Left ventricle myocardium inferior (tissue), 1 donor: ENCODE measurements around the gene RNF151. TPM values are rescaled to one million over a fixed set of nuclear protein-coding genes. Genes with fewer than 3 reads are reported as not detected.
A peak's percentile ranks its signal among the peaks of the same experiment; 100 is the strongest.
"Not testable (repeated sequence)": the region's sequence is repeated elsewhere in the genome, so short reads cannot be mapped to it uniquely, and the experiment has no call there.

Experiments used
- DNase-seq: peaks from one replicate; pipeline ENCODE4 v3.0.0-alpha.2; 2020
- H3K27ac ChIP-seq: fragments of 200-600 bp; replicated peaks from 2 replicates; pipeline ENCODE4 v1.8.0; 2021
- H3K27me3 ChIP-seq: fragments of 200-600 bp; 2 replicates; pipeline ENCODE4 v1.8.0; 2021; ENCODE audit warnings: low read depth
- H3K36me3 ChIP-seq: fragments of 200-600 bp; 2 replicates; pipeline ENCODE4 v1.8.0; 2021
- H3K4me1 ChIP-seq: fragments of 200-600 bp; 2 replicates; pipeline ENCODE4 v1.8.0; 2021
- H3K4me3 ChIP-seq: fragments of 200-600 bp; 2 replicates; pipeline ENCODE4 v1.8.0; 2021; ENCODE audit warnings: mild to moderate bottlenecking, moderate library complexity
- H3K9me3 ChIP-seq: fragments of 200-600 bp; replicated peaks from 2 replicates; pipeline ENCODE4 v1.8.0; 2021
- CTCF ChIP-seq: fragments of 200-600 bp; IDR thresholded peaks from 2 replicates; pipeline ENCODE4 v1.8.0; 2021; ENCODE audit warnings: antibody characterized with exemption, mild to moderate bottlenecking, borderline replicate concordance
- intact Hi-C: fragments of 100-400 bp; cut with micrococcal nuclease; formaldehyde crosslinking; loops from one replicate; pipeline ENCODE4 v1.11.0; 2022
- total RNA-seq: library from RNA; stranded (reverse); fragmentation: NEBNext Ultra II Directional; extraction: Animal tissue kit (Norgen Biotek cat#: 25700); gene quantifications from one replicate; pipeline ENCODE4 v1.2.1, GENCODE V29; 2021
- donor health status: DM: no; HTN: yes; CAD: no; lungs with severe emphysema.

Gene RNF151
- total RNA-seq, 1 donor from 2014 or later: not detected

- H3K4me3 ChIP-seq: no peak overlapping the region
- DNase-seq: no peak
- intact Hi-C loops: no loop called here
- no peaks in the 10 kb centered on the region for H3K27me3 ChIP-seq
- no peaks in the 10 kb centered on the region for H3K36me3 ChIP-seq
- no peak overlapping the region for H3K27ac ChIP-seq
- H3K9me3 ChIP-seq: no peaks in the 10 kb centered on the region
- TF ChIP-seq CTCF: peak; percentile 28
- peaks cover 13% of the 10 kb centered on the region for H3K4me1 ChIP-seq
Observed at GRCh38 chr16:1932050-1933028, 34.3 kb upstream of the RNF151 start.

GRCh38 chr16:1933097-1933661, 33.5 kb upstream of the RNF151 start:
- Histone ChIP-seq H3K4me1 (peaks cover 13% of the 10 kb centered on the region), H3K4me3 (no peak overlapping the region), H3K36me3 (peaks cover 8% of the 10 kb centered on the region), H3K27me3 (no peaks in the 10 kb centered on the region), H3K27ac (no peak overlapping the region), H3K9me3 (no peaks in the 10 kb centered on the region)
- TF ChIP-seq CTCF: no peak
- intact Hi-C loops: no loop called here
- DNase-seq: no peak

GRCh38 chr16:1936945-1937479, 29.6 kb upstream of the RNF151 start:
- Histone ChIP-seq H3K4me1 (peaks cover 8% of the 10 kb centered on the region), H3K27me3 (no peaks in the 10 kb centered on the region), H3K36me3 (peaks cover 37% of the 10 kb centered on the region), H3K27ac (no peak overlapping the region), H3K9me3 (no peaks in the 10 kb centered on the region), H3K4me3 (no peak overlapping the region)
- intact Hi-C loops: no loop called here
- no peak for DNase-seq
- no peak for TF ChIP-seq CTCF

GRCh38 chr16:1938316-1938715, 28.3 kb upstream of the RNF151 start:
- Histone ChIP-seq H3K4me1 (peaks cover 19% of the 10 kb centered on the region), H3K36me3 (peaks cover 37% of the 10 kb centered on the region), H3K9me3 (no peaks in the 10 kb centered on the region), H3K27ac (no peak overlapping the region), H3K4me3 (no peak overlapping the region), H3K27me3 (no peaks in the 10 kb centered on the region)
- no peak for DNase-seq
- intact Hi-C loops: no loop called here
- TF ChIP-seq CTCF: no peak

GRCh38 chr16:1938910-1939309, 27.7 kb upstream of the RNF151 start:
- intact Hi-C loops: no loop called here
- no peak for TF ChIP-seq CTCF
- no peak overlapping the region for H3K27ac ChIP-seq

GRCh38 chr16:1939833-1940232, 26.8 kb upstream of the RNF151 start:
- H3K27ac ChIP-seq, H3K9me3 ChIP-seq, intact Hi-C loops: not testable (repeated sequence)

More at GRCh38 chr16:1938910-1939309, 27.7 kb upstream of the RNF151 start:
- no peaks in the 10 kb centered on the region for H3K27me3 ChIP-seq
- peaks cover 37% of the 10 kb centered on the region for H3K36me3 ChIP-seq
- no peak for DNase-seq
- H3K4me1 ChIP-seq: peaks cover 24% of the 10 kb centered on the region
- no peak overlapping the region for H3K4me3 ChIP-seq
- H3K9me3 ChIP-seq: no peaks in the 10 kb centered on the region

More at GRCh38 chr16:1939833-1940232, 26.8 kb upstream of the RNF151 start:
- Histone ChIP-seq H3K4me1 (peaks cover 27% of the 10 kb centered on the region), H3K36me3 (peaks cover 37% of the 10 kb centered on the region)
- not testable (repeated sequence) for DNase-seq, H3K27me3 ChIP-seq, H3K4me3 ChIP-seq
